Esophagus squamous epithelium (tissue), 5 donors: Measurements from ENCODE around the gene TTC28. TPM values are rescaled to one million over a fixed set of nuclear protein-coding genes. Genes with fewer than 3 reads are reported as not detected.
A peak's percentile ranks its signal among the peaks of the same experiment; 100 is the strongest.
"Not testable (repeated sequence)": the region's sequence is repeated elsewhere in the genome, so short reads cannot be mapped to it uniquely, and the experiment has no call there.

Source experiments
- DNase-seq: peaks from one replicate; lab custom pipeline; 2025; lab: John Stamatoyannopoulos, UW
- H3K27ac ChIP-seq, 4 donors: fragments of 200-600 bp; sonication (generic); one replicate each; pipeline ENCODE4 v1.5.1; 2016 to 2019; ENCODE audit warnings: mild to moderate bottlenecking in 1 of 4
- H3K27me3 ChIP-seq, 4 donors: fragments of 200-600 bp; sonication (generic); 1 replicate in 3 of 4; 2 replicates in 1 of 4; pipeline versions ENCODE4 v1.5.1 to v1.6.0; 2017 to 2021; ENCODE audit warnings: antibody characterized with exemption in 1 of 4
- H3K36me3 ChIP-seq, 3 donors: fragments of 200-600 bp; sonication (generic); one replicate each; pipeline ENCODE4 v1.5.1; 2016 to 2019
- H3K4me1 ChIP-seq, 3 donors: fragments of 200-600 bp; sonication (generic); one replicate each; pipeline ENCODE4 v1.5.1; 2017 to 2019
- H3K4me3 ChIP-seq, 4 donors: fragments of 200-600 bp; sonication (generic); 1 replicate in 3 of 4; 2 replicates in 1 of 4; pipeline ENCODE4 v1.5.1; 2016 to 2019; ENCODE audit warnings: mild to moderate bottlenecking in 2 of 4, moderate library complexity in 1 of 4
- H3K9me3 ChIP-seq, 3 donors: fragments of 200-600 bp; sonication (generic); one replicate each; pipeline ENCODE4 v1.5.1; 2016 to 2019
- CTCF ChIP-seq, 6 experiments: fragments of 450-650 bp in 4 of 6; fragments of 200-600 bp in 2 of 6; sonication (generic) in 2 of 6; IDR thresholded peaks; one replicate each; pipeline ENCODE4 v1.5.1; 2016 to 2019; ENCODE audit warnings: antibody characterized with exemption in 6 of 6, mild to moderate bottlenecking in 4 of 6, moderate library complexity in 4 of 6
- POLR2A ChIP-seq, 4 donors: fragments of 450-650 bp; IDR thresholded peaks; one replicate each; pipeline ENCODE4 v1.6.1; 2017; ENCODE audit warnings: antibody characterized with exemption in 4 of 4, mild to moderate bottlenecking in 4 of 4, moderate library complexity in 3 of 4
- WGBS, 2 donors: methylation state at CpG; one replicate each; pipeline ENCODE4 v1.1.5; 2018; 5-methylcytosine and 5-hydroxymethylcytosine counted together
- intact Hi-C: fragments of 100-400 bp; cut with DNase I; formaldehyde crosslinking; loops from one replicate; pipeline ENCODE4 v1.15.0; 2022
- total RNA-seq, 4 donors: library from RNA; depleted of rRNA; stranded (reverse); fragments of >200 nt; gene quantifications; one replicate each; pipeline ENCODE4 v1.1.0, GENCODE V29; 2016
- donor health status: DM: yes; HTN: yes; CAD: no.

TTC28 gene
- total RNA-seq, 4 donors from 2014 or later: 6.0 to 21.4 (median 7.7) TPM

DNA sequence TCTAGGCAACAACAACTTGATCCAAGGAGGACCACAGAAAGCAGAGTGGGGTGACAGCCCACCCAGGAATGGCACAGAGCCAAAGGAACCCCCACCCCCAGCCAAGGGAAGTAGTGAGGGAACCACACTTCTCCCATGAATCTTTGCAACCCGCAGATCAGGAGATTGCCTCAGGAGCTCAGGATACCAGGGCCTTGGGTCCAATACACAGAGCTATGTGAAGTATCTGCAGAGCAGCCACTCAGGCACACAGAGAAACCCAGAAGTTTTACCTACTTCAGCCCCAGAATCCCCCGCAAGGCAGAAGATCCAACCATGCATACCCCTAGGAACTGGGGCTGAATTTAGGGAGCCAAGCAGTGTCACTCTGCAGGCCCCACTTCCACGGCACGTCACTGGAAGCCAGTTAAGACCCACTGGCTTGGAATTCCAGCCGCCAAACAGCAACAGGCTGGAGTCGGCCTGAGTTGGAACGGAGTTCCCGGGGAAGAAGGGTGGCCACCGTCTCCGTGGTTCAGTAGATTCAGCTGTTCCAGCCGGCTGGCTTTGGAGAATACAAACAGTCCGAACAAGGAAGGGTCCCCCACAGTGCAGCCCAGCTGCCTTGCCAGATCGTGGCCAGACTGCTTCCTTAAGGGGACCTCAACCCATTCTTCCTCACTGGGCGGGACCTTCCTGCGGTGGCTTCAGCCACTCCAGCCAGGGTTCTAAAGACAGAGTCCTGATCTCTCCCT lies 174.1 kb downstream of the TTC28 start:
- no peak for TF ChIP-seq POLR2A (IDR thresholded peaks at IDR 0.05)
- TF ChIP-seq CTCF (IDR thresholded peaks at IDR 0.05): no peak
- H3K9me3 ChIP-seq: peaks cover 0 to 6% (median 1%) of the 10 kb centered on the region in 3 donors
- no peaks in the 10 kb centered on the region for H3K36me3 ChIP-seq
- H3K4me3 ChIP-seq: peak overlapping the region in 1 of 4 donors; percentile 4
- no peak for DNase-seq
- H3K27me3 ChIP-seq: no peaks in the 10 kb centered on the region
- WGBS, 2 donors: 81 to 94% methylated on average over 5 to 8 of the region's 15 CpGs
- intact Hi-C loops: no loop called here
- H3K27ac ChIP-seq: no peak overlapping the region
- no peaks in the 10 kb centered on the region for H3K4me1 ChIP-seq

- Histone ChIP-seq H3K36me3 (no peaks in the 10 kb centered on the region), H3K9me3 (no peaks in the 10 kb centered on the region), H3K4me1 (no peaks in the 10 kb centered on the region), H3K27ac (no peak overlapping the region), H3K4me3 (no peak overlapping the region), H3K27me3 (no peaks in the 10 kb centered on the region)
- DNase-seq: no peak
- TF ChIP-seq CTCF (IDR thresholded peaks at IDR 0.05) (no peak), POLR2A (IDR thresholded peaks at IDR 0.05) (no peak)
- intact Hi-C loops: no loop called here
- WGBS, 2 donors: 67 to 75% methylated on average over 1 of the region's 1 CpG
These were observed 179.6 kb downstream of the TTC28 start for GRCh38 chr22:28500006-28500405.

DNA sequence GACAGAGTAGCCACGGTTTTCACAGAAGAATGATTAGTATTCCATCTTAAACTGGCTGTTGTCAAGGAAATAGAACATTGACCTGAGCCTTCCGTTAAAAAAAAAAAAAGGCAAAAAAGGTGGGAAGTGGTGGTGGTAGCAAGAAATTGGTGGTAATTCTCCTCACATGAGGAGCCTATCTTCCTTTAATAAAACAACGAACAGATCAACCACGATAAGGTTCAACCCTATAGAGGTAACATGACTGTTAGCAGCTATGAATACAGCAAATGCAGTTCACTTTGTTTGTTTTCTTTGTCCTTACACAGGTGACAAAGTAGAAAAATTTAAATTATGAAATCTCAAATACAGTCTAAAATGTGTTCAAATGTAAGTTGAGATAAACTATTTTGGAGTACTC lies 181.6 kb downstream of the TTC28 start:
- Histone ChIP-seq H3K36me3 (no peaks in the 10 kb centered on the region), H3K27ac (no peak overlapping the region), H3K4me3 (no peak overlapping the region), H3K9me3 (no peaks in the 10 kb centered on the region), H3K4me1 (no peaks in the 10 kb centered on the region), H3K27me3 (no peaks in the 10 kb centered on the region)
- WGBS, 2 donors: 77 to 85% methylated on average over 4 of the region's 4 CpGs
- TF ChIP-seq POLR2A (IDR thresholded peaks at IDR 0.05) (no peak), CTCF (IDR thresholded peaks at IDR 0.05) (no peak)
- no peak for DNase-seq
- intact Hi-C loops: no loop called here

DNA sequence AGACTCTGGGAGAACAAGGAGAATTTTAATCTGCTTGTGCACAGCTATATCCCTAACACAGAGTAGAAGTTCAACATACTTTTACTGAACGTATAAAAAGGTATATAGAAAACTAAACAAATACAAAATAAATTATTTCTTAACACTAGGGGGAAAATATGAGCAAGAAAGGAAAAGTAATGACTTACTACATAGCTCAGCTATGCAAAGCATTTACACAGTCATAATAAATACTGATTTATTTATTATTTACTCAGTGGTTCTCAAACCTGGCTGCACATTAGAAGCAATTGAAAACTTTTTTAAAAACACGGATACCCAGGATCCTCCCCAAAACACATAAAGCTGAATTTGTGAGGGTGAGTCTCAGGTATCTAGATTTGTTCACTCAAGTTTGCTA lies 182.5 kb downstream of the TTC28 start:
- 72 to 79% methylated on average over 2 of the region's 2 CpGs for WGBS, 2 donors
- TF ChIP-seq POLR2A (IDR thresholded peaks at IDR 0.05): no peak
- Histone ChIP-seq H3K4me1 (no peaks in the 10 kb centered on the region), H3K4me3 (no peak overlapping the region), H3K36me3 (no peaks in the 10 kb centered on the region), H3K9me3 (no peaks in the 10 kb centered on the region), H3K27me3 (no peaks in the 10 kb centered on the region), H3K27ac (no peak overlapping the region)
- no peak for DNase-seq
- intact Hi-C loops: no loop called here

GRCh38 chr22:28491289-28491688 lies 188.4 kb downstream of the TTC28 start:
- DNase-seq, H3K36me3 ChIP-seq, H3K27me3 ChIP-seq, H3K9me3 ChIP-seq, H3K4me1 ChIP-seq, H3K4me3 ChIP-seq, H3K27ac ChIP-seq, intact Hi-C loops: not testable (repeated sequence)
- no CpG with 5 or more reads among the region's 2 CpGs for WGBS, 2 donors

GRCh38 chr22:28488825-28489224 lies 190.8 kb downstream of the TTC28 start:
- H3K36me3 ChIP-seq: no peaks in the 10 kb centered on the region
- H3K4me3 ChIP-seq: no peak overlapping the region
- TF ChIP-seq POLR2A (IDR thresholded peaks at IDR 0.05): no peak
- DNase-seq: no peak
- H3K27ac ChIP-seq: no peak overlapping the region
- no peaks in the 10 kb centered on the region for H3K9me3 ChIP-seq
- intact Hi-C loops: no loop called here
- H3K27me3 ChIP-seq: no peaks in the 10 kb centered on the region
- WGBS, 2 donors: 75 to 79% methylated on average over 2 of the region's 2 CpGs
- H3K4me1 ChIP-seq: no peaks in the 10 kb centered on the region
